ENCODE measurements around the gene HRC.

HRC gene

DNA sequence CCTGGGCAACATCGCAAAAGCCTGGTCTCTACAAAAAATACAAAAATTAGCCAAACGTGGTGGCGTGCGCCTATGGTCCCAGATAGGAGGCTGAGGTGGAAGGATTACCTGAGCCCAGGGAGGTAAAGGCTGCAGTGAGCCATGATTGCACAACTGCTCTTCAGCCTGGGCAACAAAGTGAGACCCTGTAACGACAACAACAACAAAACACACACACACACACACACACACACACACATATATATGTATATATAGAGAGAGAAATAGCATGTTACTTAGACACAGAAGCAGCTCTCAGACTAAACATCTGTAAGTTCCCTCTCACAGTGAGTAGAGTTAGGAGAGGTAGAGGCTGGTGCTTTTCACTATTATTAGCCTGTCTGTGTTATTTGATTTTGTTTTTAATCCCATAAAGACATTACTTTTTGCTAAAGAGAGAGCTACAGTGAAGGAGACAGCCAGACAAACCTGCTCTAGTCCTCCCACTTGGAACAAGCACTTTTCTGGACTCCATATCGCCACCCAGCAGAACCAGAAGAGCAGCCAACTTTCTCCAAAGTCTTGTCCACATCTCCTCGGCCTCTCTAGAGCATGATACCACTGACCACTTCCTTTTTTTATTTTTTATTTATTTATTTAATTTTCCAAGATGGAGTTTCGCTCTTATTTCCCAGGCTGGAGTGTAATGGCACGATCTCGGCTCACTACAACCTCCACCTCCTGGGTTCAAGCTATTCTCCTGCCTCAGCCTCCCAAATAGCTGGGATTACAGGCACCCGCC, 43.8 kb downstream of the HRC start:
- no peak for TF ChIP-seq CTCF (IDR thresholded peaks at IDR 0.05; ENCODE audit: low read depth, low read length)
- no peak for DNase-seq (ENCODE audit: low read depth in 2 of 2)
- H3K4me3 ChIP-seq (replicated peaks in 1 of 2; ENCODE audit: low read depth in 2 of 2, low read length in 2 of 2): no peak overlapping the region

DNA sequence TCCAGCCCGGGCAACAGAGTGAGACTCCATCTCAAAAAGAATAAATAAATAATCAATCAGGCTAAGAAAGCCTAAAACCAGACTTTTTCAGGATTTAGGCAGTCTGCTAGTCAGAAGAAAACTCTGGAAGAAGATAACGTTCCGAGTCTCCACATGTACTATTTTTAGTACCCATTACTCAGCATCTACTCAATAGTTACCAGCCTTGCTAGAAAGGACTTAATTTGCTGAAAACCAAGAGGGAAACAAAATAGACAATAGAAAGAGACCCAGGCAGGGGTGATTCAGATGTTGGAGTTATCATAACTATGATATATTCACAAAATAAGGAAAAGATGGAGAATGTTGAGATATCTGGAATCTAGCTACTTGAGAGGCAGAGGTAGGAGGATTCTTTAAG, 44.6 kb downstream of the HRC start:
- no peak for TF ChIP-seq CTCF (IDR thresholded peaks at IDR 0.05; ENCODE audit: low read depth, low read length)
- H3K4me3 ChIP-seq (replicated peaks in 1 of 2; ENCODE audit: low read depth in 2 of 2, low read length in 2 of 2): no peak overlapping the region
- DNase-seq (ENCODE audit: low read depth in 2 of 2): peak; percentile 51 to 59

GRCh38 chr19:49109569-49110233, 45.5 kb downstream of the HRC start:
- no peak for DNase-seq (ENCODE audit: low read depth in 2 of 2)
- TF ChIP-seq CTCF (IDR thresholded peaks at IDR 0.05; ENCODE audit: low read depth, low read length): no peak
- no peak overlapping the region for H3K4me3 ChIP-seq (replicated peaks in 1 of 2; ENCODE audit: low read depth in 2 of 2, low read length in 2 of 2)

GRCh38 chr19:49109051-49109450, 46.1 kb downstream of the HRC start:
- no peak for TF ChIP-seq CTCF (IDR thresholded peaks at IDR 0.05; ENCODE audit: low read depth, low read length)
- DNase-seq (ENCODE audit: low read depth in 2 of 2): no peak
- H3K4me3 ChIP-seq (replicated peaks in 1 of 2; ENCODE audit: low read depth in 2 of 2, low read length in 2 of 2): no peak overlapping the region

DNA sequence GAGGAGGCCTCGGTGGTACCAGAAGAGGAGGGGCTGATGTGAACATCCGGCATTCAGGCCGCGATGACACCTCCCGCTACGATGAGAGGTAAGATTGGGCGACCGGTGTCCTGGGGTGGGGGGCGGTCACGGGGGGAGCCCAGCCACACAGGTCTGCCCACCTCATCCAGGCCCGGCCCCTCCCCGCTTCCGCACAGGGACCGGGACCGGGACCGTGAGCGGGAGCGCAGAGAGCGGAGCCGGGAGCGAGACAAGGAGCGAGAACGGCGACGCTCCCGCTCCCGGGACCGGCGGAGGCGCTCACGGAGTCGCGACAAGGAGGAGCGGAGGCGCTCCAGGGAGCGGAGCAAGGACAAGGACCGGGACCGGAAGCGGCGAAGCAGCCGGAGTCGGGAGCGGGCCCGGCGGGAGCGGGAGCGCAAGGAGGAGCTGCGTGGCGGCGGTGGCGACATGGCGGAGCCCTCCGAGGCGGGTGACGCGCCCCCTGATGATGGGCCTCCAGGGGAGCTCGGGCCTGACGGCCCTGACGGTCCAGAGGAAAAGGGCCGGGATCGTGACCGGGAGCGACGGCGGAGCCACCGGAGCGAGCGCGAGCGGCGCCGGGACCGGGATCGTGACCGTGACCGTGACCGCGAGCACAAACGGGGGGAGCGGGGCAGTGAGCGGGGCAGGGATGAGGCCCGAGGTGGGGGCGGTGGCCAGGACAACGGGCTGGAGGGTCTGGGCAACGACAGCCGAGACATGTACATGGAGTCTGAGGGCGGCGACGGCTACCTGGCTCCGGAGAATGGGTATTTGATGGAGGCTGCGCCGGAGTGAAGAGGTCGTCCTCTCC, 47.4 kb downstream of the HRC start:
- H3K4me3 ChIP-seq (replicated peaks in 1 of 2; ENCODE audit: low read depth in 2 of 2, low read length in 2 of 2): no peak overlapping the region
- no peak for DNase-seq (ENCODE audit: low read depth in 2 of 2)
- no peak for TF ChIP-seq CTCF (IDR thresholded peaks at IDR 0.05; ENCODE audit: low read depth, low read length)

DNA sequence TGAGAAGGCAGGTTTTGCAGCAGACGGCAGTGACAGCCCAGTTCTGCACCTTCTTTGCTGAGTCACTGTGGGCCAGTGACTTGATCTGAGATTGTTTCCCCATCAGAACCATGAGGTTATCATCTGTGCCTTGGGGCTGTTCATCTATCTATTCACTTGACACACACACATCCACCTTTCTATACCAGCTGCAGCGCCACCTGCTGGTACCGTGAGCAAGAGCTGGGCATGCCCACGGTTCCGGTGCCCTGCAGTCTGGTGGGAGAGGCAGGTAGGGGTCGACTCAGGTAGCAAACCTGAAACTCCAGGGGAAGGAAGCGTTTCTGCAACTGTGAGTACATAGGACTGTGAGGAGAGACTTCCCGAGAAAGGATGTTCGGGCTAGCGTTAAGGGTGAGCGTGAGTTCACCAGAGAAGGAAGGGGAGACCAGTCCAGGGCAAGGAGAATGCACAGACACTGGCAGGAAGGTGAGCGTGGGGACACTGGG, 48.5 kb downstream of the HRC start:
- peak; percentile 84 for TF ChIP-seq CTCF (IDR thresholded peaks at IDR 0.05; ENCODE audit: low read depth, low read length)

More for the DNA sequence above, 48.5 kb downstream of the HRC start:
- no peak overlapping the region for H3K4me3 ChIP-seq (replicated peaks in 1 of 2; ENCODE audit: low read depth in 2 of 2, low read length in 2 of 2)
- DNase-seq (ENCODE audit: low read depth in 2 of 2): peak; percentile 58 to 59
